Measurements from ENCODE around the gene ADGRD1.
"Not testable (repeated sequence)": the region's sequence is repeated elsewhere in the genome, so short reads cannot be mapped to it uniquely, and the experiment has no call there.

ADGRD1 gene

DNA sequence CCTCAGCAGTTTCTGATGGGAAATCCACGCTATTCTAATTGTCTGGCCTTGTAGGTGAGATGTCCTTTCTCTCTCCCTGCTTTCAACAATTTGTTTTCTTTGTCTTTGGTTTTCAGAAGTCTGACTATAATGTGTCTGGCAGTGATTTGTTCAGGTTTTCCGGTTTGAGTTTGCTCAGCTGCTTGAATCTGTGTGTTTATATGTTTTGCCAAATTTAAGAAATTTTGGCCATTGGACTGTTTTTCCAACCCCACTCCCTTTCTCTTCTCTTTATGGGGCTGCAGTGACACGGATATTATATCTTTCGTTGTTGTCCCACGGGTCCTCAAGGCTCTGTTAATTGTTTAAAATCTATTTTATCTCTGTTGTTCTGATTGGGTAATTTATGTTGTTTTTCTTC, 105.0 kb downstream of the ADGRD1 start:
- no peak for DNase-seq

DNA sequence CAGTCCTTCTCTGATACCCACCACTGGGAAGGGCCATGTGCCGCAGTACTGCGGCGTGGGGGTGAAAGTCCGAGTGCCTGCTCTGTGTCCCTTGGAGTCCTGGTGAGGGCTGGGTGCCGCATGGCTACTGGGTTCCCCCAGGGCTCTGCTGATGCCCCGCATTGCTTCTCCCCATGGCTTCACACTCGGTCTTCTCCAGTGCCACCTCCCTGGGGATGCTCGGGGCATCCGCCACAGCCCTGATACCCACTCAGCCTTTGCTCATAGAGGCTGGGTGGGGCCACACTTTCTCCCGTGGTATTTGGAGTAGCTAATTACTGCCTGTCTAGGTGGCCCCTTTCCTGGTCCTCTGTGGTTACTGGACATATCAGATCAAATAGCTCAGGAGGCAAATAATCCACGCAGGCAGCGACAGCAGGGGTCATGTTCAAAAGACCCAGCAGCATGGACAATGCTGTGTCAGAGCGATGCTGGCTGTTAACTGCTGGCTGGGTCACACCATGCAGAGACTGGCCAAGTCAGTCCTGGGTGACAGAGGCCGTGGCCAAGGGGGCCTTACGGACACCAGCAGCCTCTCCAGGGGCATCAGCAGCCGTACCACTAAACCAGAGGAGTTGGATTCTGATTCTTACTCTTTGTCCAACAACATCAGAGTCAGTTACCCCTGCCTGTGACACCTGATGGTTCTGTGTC, 106.5 kb downstream of the ADGRD1 start:
- DNase-seq, result no peak

DNA sequence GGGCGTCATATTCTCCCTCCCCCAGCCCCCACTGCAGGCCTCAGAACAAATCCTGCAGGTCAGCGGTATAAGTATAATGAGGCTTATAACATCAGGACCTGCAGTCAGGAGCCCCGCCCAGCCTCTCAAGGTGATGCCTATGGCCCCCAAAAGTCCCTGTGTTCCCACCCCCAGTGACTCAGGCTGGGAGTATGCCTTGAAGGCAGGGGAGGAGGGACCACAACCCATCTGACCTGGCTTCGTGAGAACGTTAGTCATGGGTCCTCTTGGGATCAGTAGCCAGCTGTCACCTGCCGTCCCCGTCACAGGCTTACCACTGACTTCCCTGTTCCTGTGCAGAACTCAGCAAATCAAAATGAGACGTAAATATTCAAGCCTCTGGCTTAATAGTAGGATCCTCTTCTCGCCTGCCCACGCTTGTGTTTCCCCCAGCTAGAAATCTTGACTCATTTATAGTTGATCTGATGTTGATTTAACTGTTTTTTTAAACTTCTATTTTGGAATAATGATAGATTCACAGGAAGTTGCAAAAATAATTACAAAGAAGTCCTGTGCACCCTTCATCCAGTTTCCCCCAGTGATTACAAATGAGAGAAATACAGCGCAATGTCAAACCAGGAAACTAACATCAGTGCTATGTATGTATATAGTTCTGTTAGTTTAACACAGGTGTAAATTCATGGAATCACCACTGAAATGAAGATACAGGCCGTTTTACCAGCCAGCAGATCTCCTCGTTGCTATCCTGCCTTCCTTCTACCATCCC, 107.5 kb downstream of the ADGRD1 start:
- DNase-seq, result peak; percentile 61 to 86 (median 71)

DNA sequence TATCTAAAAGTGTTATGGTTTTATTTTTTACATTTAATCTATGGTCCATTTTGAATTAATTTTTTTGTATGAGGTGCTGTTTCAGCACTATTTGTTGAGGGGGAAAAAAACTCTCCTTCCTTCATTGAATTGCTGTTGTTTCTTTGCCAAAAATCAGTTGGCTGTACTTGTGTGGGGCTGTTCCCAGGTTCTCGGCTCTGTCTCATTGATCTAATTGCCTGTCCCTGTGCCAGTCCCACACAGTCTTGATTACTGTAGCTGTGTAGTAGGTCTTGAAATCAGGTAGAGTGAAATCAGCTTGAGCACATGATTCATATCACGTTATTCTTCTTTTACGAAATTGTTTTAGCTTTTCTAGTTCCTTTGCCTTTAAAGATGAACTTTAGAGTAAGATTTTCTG, 109.7 kb downstream of the ADGRD1 start:
- no peak for DNase-seq

DNA sequence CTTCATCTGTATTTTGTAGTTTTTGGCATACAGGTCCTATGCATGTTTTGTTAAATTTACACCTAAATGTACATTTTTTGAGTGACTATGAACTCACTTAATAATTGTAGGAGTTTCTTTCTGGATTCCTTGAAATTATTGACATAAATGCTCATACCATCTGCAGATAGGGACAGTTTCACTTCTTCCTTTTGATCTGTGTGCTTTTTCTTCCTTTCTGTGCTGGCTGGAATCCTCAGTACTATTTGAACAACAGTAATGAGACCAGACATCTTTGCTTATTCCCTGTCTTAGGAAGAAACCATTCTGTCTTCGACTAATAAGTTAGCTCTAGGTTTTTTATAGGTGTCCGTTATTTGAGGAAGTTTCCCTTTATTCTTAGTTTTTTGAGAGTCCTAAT, 110.3 kb downstream of the ADGRD1 start:
- DNase-seq, result peak in 2 of 4 experiments; percentile 26 to 40

DNA sequence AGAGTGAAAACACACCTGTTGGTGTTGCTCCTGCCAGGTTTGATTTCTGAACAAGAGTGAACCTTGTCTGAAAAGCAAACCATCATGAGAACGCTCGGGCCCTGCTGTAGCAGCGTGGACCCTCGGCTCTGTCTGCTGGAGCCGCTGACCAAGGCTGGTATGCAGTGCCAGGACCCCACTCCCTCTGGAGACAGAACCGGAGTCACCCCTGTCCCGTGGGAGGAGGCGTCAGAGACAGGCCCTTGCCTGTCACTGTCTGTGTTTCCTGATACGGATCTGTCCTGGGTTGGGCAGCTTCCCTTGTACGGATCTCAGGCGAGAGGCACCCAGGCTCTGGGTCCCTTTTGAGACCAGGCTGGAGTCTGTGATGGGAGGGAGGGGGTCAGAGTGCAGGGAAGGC, 111.6 kb downstream of the ADGRD1 start:
- no peak for DNase-seq

DNA sequence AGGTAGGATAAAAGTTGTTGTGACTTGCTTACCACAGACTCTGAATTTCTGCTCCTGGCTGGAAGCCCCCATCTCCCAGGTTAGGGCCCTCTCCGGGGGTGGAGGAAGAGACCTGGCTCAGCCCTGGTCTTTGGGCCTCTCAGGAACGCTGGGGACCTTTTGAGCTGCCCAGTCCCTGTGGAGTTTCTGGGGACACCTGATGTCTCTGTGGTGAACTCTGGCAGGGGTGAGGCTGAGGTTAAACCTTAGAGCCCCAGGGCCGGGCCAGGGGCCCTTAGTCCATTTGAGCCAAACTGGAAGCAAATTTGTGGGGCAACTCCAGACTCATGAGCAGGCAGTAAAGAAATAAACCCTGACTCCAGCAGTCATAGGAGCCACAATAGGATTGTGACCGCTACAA, 112.1 kb downstream of the ADGRD1 start:
- no peak for DNase-seq

DNA sequence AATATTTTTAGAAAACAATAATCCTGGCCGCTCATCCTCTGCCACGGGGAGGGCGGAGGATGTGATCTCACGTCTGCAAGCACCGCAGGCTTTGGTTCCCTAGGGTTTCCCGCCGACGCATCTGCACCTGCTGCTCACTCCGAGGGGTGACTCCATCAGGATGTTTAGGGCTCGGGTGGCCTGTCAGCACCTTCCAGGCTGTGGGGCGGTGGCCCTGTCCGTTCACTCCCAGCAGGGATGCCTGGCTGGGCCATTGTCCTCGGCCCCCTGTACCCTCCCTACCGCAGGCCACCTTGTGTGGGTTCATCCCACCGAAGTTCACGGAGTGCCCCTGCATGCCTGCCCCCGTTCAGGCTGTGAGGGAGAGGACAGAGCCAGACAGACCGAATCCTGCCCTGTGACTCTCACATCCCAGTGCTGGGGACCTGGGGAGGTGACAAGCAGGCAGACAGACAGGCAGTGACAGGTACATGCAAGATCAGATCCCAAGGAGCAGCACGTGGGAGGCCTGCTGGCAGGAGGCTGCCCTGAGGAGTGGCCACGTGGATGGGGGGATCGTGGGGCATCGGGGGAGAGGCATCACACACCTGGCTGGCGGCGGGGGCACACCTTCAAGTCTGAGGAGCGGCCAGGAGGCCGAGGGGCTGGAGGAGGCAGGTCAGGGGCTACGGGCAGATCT, 112.6 kb downstream of the ADGRD1 start:
- DNase-seq, result no peak

DNA sequence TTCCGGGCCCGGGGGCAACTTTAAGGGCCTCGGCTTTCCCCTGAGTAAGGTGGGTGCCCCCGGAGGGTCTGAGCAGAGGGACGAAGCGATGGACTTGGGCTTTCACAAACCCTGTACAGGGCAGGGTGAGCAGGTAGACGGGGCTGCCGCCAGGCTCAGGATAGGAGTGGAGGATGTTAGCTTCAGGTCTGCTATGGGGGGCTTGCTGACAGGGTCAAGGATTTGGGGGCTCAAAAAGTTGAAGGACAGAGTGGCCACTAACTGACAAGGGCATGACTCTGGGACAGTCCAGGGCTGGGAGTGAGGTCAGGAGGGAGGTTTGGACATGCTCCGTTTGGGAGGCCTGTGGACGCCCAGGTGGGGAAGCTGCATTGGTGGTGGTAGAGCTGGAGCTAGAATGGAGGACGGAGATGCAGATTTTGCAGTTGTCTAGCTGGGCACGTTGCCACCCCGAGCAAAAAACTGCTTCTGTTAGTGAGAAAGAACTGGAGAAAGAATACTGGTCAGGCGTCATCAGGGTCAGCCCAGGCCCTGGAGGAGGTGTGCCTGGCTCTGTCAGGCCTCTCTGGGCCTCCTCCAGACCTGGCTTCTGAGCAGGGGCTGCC, 113.3 kb downstream of the ADGRD1 start:
- no peak for DNase-seq

DNA sequence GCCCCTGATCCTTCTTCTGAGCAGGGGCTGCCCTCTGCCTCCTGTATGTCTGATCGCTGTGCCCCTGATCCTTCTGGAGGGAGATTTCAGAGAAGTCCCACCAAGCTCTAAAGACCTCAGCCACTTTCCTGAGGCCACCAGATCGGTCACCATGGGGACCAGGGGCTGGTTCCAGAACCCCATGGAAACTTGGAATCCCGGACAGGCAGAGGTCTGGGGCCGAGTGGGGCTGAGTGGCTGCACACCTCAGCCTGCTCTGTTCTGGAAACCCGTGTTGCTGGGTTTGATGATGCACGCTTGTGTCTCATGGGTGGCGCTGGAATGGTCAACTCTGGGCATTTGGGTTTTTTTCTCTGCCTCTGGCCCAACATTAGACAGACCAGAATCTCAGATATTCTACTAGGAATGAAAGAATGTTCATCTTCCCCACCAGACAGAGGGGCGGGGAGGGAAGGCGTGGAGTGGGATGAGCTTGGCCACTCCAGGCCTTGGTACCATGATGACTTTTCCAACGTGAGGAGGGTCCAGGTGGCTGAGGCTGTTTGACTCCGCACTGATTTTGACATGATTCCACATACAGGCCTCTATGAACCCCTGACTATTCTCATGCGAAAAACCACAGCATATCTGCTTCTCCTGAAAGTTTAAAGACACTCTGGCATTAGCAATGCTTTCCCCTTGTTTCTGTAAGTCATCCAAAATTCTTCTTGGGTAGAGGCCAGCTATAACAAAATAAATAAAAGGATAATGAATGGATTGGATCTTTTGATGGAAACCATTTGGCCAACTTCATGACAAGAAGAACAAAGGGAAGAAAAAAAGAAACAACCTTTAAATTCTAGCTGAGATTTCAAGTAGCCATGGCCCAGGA, 114.5 kb downstream of the ADGRD1 start:
- DNase-seq, result no peak

DNA sequence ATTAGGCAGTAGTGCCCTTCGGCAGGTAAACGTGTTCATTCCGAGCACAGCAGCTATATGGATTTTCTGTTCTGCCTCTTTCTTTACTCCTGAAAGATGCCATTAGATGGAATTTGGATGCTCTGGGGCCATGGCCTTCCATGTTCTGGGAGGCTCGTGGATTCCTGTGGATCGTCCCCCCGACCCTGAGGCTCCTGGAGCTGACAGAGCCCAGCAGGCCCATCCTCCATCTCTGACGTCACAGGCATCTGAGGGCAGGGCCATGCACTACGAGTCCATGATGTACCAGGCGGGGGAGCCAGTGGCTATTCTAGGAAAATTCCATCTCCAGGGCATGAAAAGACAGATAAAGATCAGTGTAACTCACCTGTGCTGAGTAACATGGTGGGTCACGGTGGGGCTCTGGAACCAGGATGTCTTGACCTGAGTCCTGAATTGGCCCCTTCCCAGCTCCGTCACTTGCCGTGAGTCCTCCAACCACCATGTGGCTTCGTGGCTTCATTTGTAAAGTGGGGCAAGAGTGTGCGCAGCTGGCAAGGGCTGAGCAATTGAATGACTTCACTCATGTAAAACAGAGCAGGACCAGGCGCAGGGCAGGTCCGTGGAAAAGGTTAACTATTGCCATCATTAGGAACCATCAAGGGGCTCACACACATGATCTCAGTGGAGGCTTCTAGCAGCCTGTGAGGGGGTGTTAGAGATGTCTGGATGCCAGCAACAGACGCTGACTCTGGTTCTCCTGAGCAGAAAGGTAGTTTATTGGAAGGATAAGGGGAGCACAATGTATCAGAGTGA, 115.4 kb downstream of the ADGRD1 start:
- DNase-seq, result not testable (repeated sequence)

DNA sequence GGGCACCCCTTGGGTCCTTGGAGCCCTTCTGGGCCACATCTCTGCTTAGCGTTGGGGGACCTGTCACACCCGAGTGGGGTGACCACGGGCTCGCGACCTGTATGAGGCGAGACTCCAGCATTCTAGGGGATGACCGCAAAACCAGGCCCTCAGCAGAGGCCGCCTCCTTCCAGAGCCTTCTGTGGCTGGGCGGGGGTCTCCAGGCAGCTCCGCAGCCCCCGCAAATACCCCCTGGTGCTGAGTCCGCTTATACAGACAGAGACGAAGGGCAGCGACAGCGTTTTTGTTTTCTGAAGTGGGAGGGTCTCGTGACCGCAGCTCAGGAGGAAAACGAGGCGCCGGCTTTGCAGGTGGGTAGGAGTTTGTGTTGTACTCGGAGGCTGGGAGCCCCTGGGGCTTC, 116.4 kb downstream of the ADGRD1 start:
- DNase-seq, result not testable (repeated sequence)

DNA sequence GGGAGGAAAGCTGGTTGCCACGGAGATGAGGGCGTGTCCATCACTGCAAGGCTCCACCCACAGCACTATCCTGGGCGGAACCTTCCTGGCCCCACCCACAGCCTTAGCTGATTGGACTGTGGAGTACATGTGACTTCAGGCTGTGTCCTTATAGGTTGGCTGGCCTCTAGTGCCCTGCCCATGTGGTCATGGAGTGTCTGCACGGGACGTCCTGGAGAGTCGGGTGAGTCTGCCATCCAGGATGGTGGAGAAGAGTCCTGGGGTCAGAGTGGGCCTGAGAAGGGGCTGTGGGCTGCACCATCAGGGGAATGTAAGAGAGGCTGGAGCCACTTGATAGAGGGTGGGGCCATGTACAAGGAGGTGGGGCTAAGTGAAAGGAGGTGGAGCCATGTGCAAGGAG, 117.0 kb downstream of the ADGRD1 start:
- DNase-seq, result not testable (repeated sequence)

DNA sequence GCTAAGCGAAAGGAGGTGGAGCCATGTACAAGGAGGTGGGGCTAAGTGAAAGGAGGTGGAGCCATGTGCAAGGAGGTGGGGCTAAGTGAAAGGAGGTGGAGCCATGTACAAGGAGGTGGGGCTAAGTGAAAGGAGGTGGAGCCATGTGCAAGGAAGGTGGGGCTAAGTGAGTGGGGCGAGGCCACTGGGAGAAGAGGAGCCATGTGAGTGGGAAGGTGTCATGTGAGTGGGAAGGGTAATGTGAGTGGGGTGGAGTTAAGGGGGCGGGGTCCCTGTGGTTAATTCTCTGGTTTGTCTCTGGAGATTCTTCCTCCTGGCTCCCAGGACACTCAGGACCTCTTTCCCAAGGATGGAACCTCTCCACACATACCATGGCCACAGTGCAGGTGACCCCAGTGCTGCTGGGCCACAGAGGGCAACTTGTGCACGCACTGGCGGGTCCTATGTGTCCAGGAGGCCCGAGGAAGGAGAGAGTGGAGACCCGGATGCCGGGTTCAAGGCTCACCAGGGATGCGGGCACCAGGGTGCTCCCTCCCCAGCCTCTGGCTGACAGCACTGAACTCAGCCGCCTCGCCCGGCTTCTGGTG, 117.6 kb downstream of the ADGRD1 start:
- not testable (repeated sequence) for DNase-seq

DNA sequence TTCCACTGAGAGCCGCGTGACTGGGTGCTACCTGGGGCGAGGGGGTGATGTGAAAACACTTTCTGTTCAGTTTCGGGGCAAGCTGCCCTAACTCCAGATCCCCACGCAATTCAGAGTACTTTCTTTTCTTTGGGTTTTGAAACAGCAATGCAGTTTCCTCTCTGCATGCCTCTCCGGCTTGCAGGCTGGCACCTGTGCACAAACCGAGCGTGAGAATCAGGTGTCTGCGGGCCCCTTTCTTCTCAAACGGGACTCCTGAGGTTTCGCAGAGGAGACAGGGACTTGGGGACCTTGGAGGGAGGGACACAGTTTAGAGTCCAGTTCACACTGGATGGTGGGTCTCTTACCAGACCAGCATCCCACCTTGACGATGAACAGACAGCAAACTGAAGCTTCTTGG, 118.2 kb downstream of the ADGRD1 start:
- not testable (repeated sequence) for DNase-seq

DNA sequence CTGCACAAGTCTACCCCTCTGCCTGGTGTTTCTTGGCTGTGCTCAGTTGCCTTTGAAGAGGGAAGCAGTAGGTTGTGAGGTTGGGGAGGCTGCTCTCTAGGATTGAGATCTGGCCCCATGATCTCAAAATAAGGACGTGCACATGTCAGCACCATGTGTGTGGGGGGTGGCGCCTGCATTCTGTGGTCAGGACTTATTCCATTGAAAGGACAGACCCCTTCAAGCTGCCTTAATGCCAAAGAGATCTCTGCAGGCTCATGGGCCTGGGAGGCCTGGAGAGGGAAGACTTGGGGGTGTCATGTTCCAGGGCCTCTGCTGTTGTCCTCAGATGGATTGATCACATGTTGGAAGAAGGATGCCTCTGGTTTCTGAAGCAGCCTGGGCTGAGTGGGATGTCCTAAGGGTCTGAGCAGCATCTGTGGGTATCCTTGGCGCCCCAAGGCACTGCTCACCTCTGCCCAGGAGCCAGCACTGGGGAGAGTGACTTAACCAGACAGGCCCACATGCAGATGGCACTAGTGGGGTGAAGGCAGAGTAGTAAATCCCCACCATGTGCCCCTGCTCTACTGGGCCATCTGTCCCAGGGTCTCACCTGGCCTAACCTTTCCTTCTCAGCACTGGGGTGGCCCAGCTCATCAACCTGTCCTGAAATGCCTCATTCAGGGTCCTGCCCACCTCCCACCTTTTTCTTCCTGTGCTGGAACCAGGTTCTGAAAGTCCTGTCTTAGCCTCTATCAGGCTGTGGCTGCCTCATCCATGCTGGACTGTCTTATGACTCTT, 118.9 kb downstream of the ADGRD1 start:
- no peak for DNase-seq

DNA sequence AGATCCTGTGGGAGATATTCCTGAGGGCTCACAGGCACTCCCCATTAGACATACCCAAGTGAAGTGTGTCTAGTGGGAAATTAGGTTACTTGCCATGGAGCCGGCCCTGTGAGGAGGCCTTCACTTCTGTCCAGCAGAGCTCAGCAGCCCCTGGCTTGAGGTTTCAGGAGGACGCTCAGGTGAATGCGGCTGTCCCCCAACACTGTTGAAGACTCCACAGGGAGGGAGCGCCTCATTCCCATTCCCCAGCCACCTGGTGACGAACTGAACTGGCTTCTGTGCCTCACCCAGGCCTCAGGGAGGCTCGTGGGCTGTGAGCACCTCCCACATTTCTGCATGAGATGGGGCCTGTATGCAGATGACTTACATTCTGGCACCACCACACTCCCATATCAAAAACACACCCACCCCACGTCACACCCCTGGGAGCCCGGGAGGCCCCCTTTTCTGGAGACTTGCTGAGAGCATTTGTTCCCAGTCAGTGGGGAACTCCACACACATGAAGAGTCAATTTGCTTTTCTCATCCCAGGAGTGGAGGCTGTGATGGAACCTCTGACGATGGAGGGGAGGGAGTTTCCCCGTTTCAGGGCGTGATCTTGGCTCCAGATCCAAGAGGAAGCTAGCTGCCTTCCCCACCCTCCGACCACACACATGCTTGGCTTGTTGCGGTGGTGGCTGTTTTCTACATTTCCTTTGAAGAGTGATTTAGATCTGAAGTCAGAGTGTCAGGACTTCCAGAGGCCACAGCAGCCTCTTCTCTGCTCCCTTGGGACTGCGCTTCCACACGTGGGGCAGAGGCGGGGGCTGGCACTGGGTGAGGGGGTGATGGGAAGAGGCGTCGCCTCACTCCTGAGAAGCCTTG, 120.7 kb downstream of the ADGRD1 start:
- peak in 3 of 4 experiments; percentile 35 to 57 (median 42) for DNase-seq

DNA sequence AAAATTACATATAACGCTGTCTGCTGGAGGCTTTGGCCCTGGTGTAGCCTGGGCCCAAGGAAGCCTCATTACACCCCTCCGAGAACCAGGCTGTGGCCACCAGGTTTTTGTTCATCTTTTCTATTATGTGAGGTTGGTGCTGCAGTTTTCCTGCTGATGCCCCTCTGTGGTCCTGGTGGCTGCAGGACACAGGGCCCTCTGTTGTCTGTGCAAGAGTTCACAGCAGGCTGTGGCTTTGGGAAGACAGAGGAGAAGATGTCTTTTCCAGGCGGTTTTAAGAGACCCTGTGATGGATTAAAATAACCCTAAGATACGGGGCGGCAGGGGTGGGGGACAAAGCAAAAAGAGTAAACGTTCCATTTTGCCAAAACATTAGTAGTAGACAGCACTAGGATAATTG, 121.5 kb downstream of the ADGRD1 start:
- DNase-seq, result no peak

DNA sequence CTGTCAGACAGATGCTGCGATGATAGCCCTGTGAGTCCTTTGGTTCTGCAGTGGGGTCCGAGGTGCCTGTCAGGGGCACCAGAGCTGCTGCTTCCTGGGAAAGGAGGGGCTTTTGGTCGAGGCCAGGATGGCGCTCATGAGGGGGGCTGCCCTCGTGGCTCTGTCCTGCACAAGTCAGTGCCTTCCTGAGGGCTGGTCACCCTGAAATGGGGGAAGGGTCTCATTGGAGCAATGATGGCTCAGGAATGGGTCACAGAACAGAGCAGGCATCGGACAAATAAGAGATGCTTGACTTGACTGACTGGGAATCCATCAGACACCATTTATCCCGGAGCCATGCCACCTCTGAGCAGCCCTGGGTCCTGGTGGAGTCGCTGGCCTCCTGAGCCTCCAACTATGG, 121.9 kb downstream of the ADGRD1 start:
- no peak for DNase-seq

Data from suppressor macrophage (primary cell).